HTERT RPE-1 (cell line): ENCODE measurements around the gene DLL4.

Experiments used
- in situ Hi-C: fragments of 300-500 bp; cut with MboI; formaldehyde crosslinking; loops from 4 replicates; pipeline ENCODE4 v1.14.3; 2020; ENCODE audit warnings: low sequenced_read_pairs

The DLL4 gene

GRCh38 chr15:40906091-40906990 is 22.8 kb upstream of the DLL4 start:
- in situ Hi-C loops: no loop called here

- in situ Hi-C loops: no loop called here
Observed at GRCh38 chr15:40906991-40907802, 21.9 kb upstream of the DLL4 start.

- in situ Hi-C loops: no loop called here
Observed at GRCh38 chr15:40908095-40908494, 21.0 kb upstream of the DLL4 start.

- in situ Hi-C loops: no loop called here
Observed at GRCh38 chr15:40909662-40910630, 19.2 kb upstream of the DLL4 start.

- in situ Hi-C loops: no loop called here
Observed at GRCh38 chr15:40911141-40911540, 18.0 kb upstream of the DLL4 start.

- in situ Hi-C loops: no loop called here
Observed at GRCh38 chr15:40911693-40912092, 17.4 kb upstream of the DLL4 start.

GRCh38 chr15:40912478-40912877 is 16.7 kb upstream of the DLL4 start:
- in situ Hi-C loops: no loop called here

- in situ Hi-C loops: no loop called here
Observed at GRCh38 chr15:40914013-40914412, 15.1 kb upstream of the DLL4 start.

GRCh38 chr15:40914486-40914885 is 14.7 kb upstream of the DLL4 start:
- in situ Hi-C loops: no loop called here

GRCh38 chr15:40915116-40915661 is 14.0 kb upstream of the DLL4 start:
- in situ Hi-C loops: no loop called here

- in situ Hi-C loops: no loop called here
Observed at GRCh38 chr15:40915679-40916078, 13.5 kb upstream of the DLL4 start.

GRCh38 chr15:40917585-40917984 is 11.6 kb upstream of the DLL4 start:
- in situ Hi-C loops: no loop called here

- in situ Hi-C loops: no loop called here
Observed at GRCh38 chr15:40918146-40918798, 10.9 kb upstream of the DLL4 start.

GRCh38 chr15:40918799-40919392 is 10.2 kb upstream of the DLL4 start:
- in situ Hi-C loops: no loop called here

GRCh38 chr15:40921949-40922607 is 7.1 kb upstream of the DLL4 start:
- in situ Hi-C loops: no loop called here

GRCh38 chr15:40922608-40923005 is 6.5 kb upstream of the DLL4 start:
- in situ Hi-C loops: no loop called here

GRCh38 chr15:40923551-40923950 is 5.6 kb upstream of the DLL4 start:
- in situ Hi-C loops: no loop called here

- in situ Hi-C loops: no loop called here
Observed at GRCh38 chr15:40925495-40925862, 3.7 kb upstream of the DLL4 start.
